HG02938 (cell line): ENCODE data around the gene STAT1.

Experiments
- ATAC-seq: cut with Tn5 transposase; IDR thresholded peaks from one replicate; pipeline ENCODE4 v1.9.1; 2021; ENCODE audit warnings: mild to moderate bottlenecking, moderate library complexity; ENCODE audit not compliant: unreplicated experiment

STAT1 gene

DNA sequence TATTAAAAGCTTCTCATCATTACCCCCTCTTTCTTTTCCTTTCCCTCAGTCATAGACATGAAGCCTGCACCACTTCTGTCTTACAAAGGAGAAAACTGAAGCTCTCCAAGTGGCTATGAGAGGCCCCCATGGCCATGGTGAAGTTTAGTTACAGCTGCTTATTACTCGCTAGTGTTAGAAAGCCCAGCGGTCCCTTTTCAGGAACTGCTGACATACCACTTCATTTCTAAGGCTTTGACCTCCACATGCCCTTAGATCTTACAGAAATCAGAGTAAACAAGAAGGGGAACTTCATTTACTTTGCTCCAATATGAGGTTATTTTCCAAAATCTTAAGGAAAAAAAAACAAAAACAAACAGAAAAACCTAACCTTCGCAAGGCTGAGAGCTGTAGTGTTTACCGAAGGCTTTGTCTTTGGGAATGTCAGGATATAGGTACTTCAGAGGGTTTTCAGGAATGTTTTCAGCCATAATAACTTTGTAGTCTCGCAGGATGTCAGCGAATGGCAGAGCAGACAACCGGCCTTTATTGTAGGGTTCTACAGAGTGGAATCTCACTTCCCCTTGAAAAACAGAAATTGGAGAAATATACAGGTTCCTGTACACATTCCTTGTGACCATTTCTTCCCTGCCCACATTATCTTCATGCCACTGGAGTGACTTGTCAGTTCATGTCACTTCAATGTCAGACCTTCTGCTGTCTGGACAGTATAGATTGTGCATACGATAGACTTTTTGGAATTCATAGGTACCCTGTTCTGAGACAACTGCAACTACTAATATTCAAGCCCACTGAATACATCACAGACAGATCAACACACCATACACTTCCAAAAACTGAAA, 18.8 kb upstream of the STAT1 start:
- no peak for ATAC-seq

DNA sequence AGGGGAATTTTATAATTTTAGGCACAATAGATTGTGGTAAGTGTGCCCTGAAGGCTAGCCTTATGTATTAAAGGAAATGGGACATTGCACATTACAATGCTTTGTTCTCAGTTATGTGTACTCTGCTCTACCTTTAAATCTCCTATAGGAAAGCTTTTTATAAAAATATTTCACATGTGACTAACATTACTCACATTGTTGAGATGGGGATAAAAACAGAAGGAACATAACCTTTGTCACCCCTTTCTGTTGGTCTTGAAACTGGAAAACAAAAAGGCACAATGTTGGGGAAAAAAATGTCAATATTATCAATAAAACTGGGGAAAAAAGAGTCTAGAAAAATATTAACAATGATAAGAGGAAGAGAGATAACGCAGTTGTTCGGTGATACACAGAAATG, 17.3 kb upstream of the STAT1 start:
- no peak for ATAC-seq

DNA sequence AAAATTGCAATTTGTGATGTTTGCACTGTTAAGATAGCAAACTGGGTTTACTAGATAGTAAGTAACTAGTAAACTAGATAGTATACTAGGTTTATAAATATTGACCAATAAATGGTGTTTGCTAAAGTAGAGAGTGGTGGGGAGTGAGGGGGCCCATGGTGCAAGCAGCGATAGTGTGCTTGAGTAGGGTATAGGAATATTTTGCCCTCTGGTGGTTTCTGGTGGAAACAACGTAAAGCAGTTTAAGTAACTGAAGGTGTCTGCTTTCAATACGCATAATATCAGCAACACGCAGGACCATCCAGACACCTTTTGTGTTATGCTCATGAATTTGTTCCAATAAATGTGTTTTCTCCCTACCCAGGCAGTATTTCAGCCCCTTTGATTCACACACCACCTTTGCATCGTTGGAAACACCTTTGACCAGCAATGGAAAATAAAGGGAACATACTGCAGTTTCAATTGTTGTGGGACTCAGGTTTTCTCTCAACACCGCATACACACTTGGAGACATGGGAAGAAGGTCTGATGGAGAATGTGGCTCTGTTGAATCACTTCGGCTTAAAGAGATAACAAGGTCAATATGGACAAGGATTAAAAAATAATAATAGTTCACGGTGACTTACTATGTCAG, 16.7 kb upstream of the STAT1 start:
- ATAC-seq, result peak; percentile 90

DNA sequence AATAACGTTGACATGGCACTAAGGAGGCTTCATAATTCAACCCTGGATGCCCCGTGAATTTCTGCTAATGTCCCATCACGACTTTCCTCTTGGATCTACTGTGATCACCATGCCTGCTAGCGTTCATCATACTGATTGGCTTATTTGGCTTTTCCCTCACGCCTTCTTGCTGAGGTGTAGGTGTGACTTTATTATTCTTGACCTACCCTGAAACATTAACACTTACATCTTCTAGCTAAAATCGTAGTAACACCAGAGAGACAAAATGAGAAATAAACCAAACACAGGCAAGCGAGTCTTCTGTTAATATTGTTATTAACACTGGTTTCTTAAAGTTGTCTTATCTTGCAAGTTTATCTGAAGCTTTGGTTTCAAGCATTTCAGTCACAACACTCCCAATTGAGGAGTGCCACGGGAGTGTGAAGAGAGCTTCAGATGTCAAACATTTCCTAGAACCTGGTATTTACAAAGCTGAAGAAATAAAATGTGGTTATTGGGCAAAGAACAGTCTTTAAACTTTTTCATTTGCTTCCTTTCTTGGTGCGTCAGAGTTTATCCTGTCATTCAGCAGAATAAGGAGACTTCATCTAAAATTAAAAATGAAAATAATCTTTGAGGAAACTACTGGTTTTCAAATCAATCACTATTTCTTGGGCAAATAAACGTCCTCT, 15.4 kb upstream of the STAT1 start:
- no peak for ATAC-seq

- no peak for ATAC-seq
Measured at GRCh38 chr2:191026377-191026776, 12.4 kb upstream of the STAT1 start.

- no peak for ATAC-seq
Measured at GRCh38 chr2:191025135-191025534, 11.2 kb upstream of the STAT1 start.

GRCh38 chr2:191023235-191023679, 9.3 kb upstream of the STAT1 start:
- no peak for ATAC-seq

GRCh38 chr2:191020742-191021381, 6.9 kb upstream of the STAT1 start:
- ATAC-seq, result peak; percentile 24

DNA sequence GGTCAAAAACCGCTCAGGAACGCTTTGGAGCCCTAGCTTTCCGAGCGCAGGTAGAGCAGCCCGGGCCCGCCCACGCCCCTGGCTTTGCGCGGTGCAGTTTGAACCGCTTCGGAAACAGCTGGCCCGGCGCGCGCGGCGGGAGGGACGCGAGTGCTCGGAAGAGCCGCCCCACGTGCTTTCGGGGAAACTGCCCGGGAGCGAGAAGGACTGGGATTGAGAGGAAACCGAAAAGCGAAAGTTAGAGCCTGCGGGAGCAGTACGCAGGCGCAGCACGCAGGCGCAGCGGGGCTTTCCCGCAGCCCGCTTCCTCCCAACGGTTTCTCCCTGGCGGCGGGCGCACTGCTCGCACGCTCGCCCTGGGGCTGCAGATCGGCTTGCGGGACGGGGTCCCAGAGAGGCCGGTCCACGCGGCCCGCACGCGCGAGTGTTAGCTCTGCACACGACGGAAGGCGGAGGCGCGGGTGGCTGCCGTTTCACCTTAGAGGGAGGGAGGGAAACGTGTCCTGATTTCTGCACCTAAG, 6.3 kb upstream of the STAT1 start:
- ATAC-seq, result peak; percentile 60

- no peak for ATAC-seq
Measured at GRCh38 chr2:191019376-191019775, 5.4 kb upstream of the STAT1 start.

GRCh38 chr2:191018643-191019119, 4.7 kb upstream of the STAT1 start:
- ATAC-seq, result no peak

GRCh38 chr2:191018048-191018447, 4.1 kb upstream of the STAT1 start:
- no peak for ATAC-seq

GRCh38 chr2:191015831-191016230, 1.9 kb upstream of the STAT1 start:
- ATAC-seq, result no peak

- ATAC-seq, result no peak
Measured at GRCh38 chr2:191015239-191015638, 1.3 kb upstream of the STAT1 start.

- ATAC-seq, result no peak
Measured at GRCh38 chr2:191014653-191015020, 666 bp upstream of the STAT1 start.

GRCh38 chr2:191013682-191013931, 364 bp downstream of the STAT1 start:
- ATAC-seq, result no peak

- peak; percentile 6 for ATAC-seq
Measured at GRCh38 chr2:191012845-191013681, 908 bp downstream of the STAT1 start.

GRCh38 chr2:191012346-191012745, 1.6 kb downstream of the STAT1 start:
- ATAC-seq, result no peak

- ATAC-seq, result no peak
Measured at GRCh38 chr2:191010887-191011885, 2.8 kb downstream of the STAT1 start.
